ENCODE measurements around the gene OPN4. TPM values are rescaled to one million over a fixed set of nuclear protein-coding genes. Genes with fewer than 3 reads are reported as not detected.
"Not testable (repeated sequence)": the region's sequence is repeated elsewhere in the genome, so short reads cannot be mapped to it uniquely, and the experiment has no call there.

Gene OPN4
- total RNA-seq, 3 donors from 2014 or later (not counting 1 experiment from before 2014, with no cell fraction given), result not detected

- DNase-seq (no peak), ATAC-seq (peak in 1 of 3 donors; percentile 20)
- H3K36me3 Mint-ChIP-seq, result no peaks in the 10 kb centered on the region
- no peak overlapping the region for H3K4me3 Mint-ChIP-seq
- no peak overlapping the region for H3K27ac Mint-ChIP-seq
- Histone ChIP-seq H3K4me1 (ENCODE audit: control insufficient read depth, insufficient read depth, low read length) (no peaks in the 10 kb centered on the region), H3K27ac (ENCODE audit: low read length) (no peak overlapping the region), H3K4me3 (ENCODE audit: low read length) (no peak overlapping the region), H3K36me3 (ENCODE audit: control insufficient read depth, insufficient read depth, low read length) (no peaks in the 10 kb centered on the region), H3K9me3 (ENCODE audit: control insufficient read depth, insufficient read depth, low read length) (no peaks in the 10 kb centered on the region), H3K27me3 (ENCODE audit: control insufficient read depth, insufficient read depth, low read length) (no peaks in the 10 kb centered on the region)
- no peak for TF ChIP-seq CTCF (IDR thresholded peaks at IDR 0.05)
- no peaks in the 10 kb centered on the region for H3K9me3 Mint-ChIP-seq
- H3K27me3 Mint-ChIP-seq (ENCODE audit: low read depth in 2 of 2), result peaks cover 6 to 10% of the 10 kb centered on the region in 2 donors
- WGBS (ENCODE audit: insufficient coverage), result 85% methylated on average over 5 of the region's 5 CpGs
- peaks cover 7 to 10% of the 10 kb centered on the region in 2 donors for H3K4me1 Mint-ChIP-seq
- intact Hi-C loops (cut with micrococcal nuclease), result no loop called here
Observed at GRCh38 chr10:86644152-86644793, 10.1 kb upstream of the OPN4 start.

GRCh38 chr10:86644794-86645445, 9.4 kb upstream of the OPN4 start:
- intact Hi-C loops (cut with micrococcal nuclease), result no loop called here
- no peak overlapping the region for H3K4me3 Mint-ChIP-seq
- H3K9me3 Mint-ChIP-seq, result no peaks in the 10 kb centered on the region
- no peaks in the 10 kb centered on the region for H3K36me3 Mint-ChIP-seq
- Histone ChIP-seq H3K27me3 (ENCODE audit: control insufficient read depth, insufficient read depth, low read length) (no peaks in the 10 kb centered on the region), H3K36me3 (ENCODE audit: control insufficient read depth, insufficient read depth, low read length) (no peaks in the 10 kb centered on the region), H3K4me1 (ENCODE audit: control insufficient read depth, insufficient read depth, low read length) (no peaks in the 10 kb centered on the region), H3K27ac (ENCODE audit: low read length) (no peak overlapping the region), H3K9me3 (ENCODE audit: control insufficient read depth, insufficient read depth, low read length) (no peaks in the 10 kb centered on the region), H3K4me3 (ENCODE audit: low read length) (no peak overlapping the region)
- DNase-seq, result no peak
- no peak overlapping the region for H3K27ac Mint-ChIP-seq
- peak in 1 of 3 donors; percentile 8 for ATAC-seq
- peaks cover 3 to 5% of the 10 kb centered on the region in 2 donors for H3K27me3 Mint-ChIP-seq (ENCODE audit: low read depth in 2 of 2)
- 81% methylated on average over 5 of the region's 5 CpGs for WGBS (ENCODE audit: insufficient coverage)
- H3K4me1 Mint-ChIP-seq, result peaks cover 7 to 10% of the 10 kb centered on the region in 2 donors
- TF ChIP-seq CTCF (IDR thresholded peaks at IDR 0.05), result no peak

GRCh38 chr10:86645621-86646165, 8.7 kb upstream of the OPN4 start:
- WGBS (ENCODE audit: insufficient coverage), result 94% methylated on average over 5 of the region's 5 CpGs
- ATAC-seq; H3K27me3 ChIP-seq (ENCODE audit: control insufficient read depth, insufficient read depth, low read length); H3K36me3 ChIP-seq (ENCODE audit: control insufficient read depth, insufficient read depth, low read length); H3K4me3 Mint-ChIP-seq; intact Hi-C loops (cut with micrococcal nuclease); H3K36me3 Mint-ChIP-seq; H3K9me3 ChIP-seq (ENCODE audit: control insufficient read depth, insufficient read depth, low read length); H3K27me3 Mint-ChIP-seq (ENCODE audit: low read depth in 2 of 2); H3K27ac ChIP-seq (ENCODE audit: low read length); H3K4me1 ChIP-seq (ENCODE audit: control insufficient read depth, insufficient read depth, low read length); DNase-seq; H3K4me1 Mint-ChIP-seq; H3K27ac Mint-ChIP-seq; H3K9me3 Mint-ChIP-seq; H3K4me3 ChIP-seq (ENCODE audit: low read length): not testable (repeated sequence)

- TF ChIP-seq CTCF (IDR thresholded peaks at IDR 0.05), result no peak
- Mint-ChIP-seq H3K9me3 (no peaks in the 10 kb centered on the region), H3K4me3 (no peak overlapping the region), H3K4me1 (peaks cover 7 to 10% of the 10 kb centered on the region in 2 donors), H3K27me3 (ENCODE audit: low read depth in 2 of 2) (no peaks in the 10 kb centered on the region), H3K36me3 (no peaks in the 10 kb centered on the region), H3K27ac (no peak overlapping the region)
- no peak for ATAC-seq
- Histone ChIP-seq H3K27me3 (ENCODE audit: control insufficient read depth, insufficient read depth, low read length) (no peaks in the 10 kb centered on the region), H3K9me3 (ENCODE audit: control insufficient read depth, insufficient read depth, low read length) (no peaks in the 10 kb centered on the region), H3K4me1 (ENCODE audit: control insufficient read depth, insufficient read depth, low read length) (no peaks in the 10 kb centered on the region), H3K36me3 (ENCODE audit: control insufficient read depth, insufficient read depth, low read length) (no peaks in the 10 kb centered on the region), H3K4me3 (ENCODE audit: low read length) (no peak overlapping the region), H3K27ac (ENCODE audit: low read length) (no peak overlapping the region)
- intact Hi-C loops (cut with micrococcal nuclease), result no loop called here
- 96% methylated on average over 3 of the region's 5 CpGs for WGBS (ENCODE audit: insufficient coverage)
- DNase-seq, result no peak
Observed at GRCh38 chr10:86646532-86646931, 7.8 kb upstream of the OPN4 start.
